Measurements from ENCODE around the gene MACROD2.

Gene MACROD2

GRCh38 chr20:15204234-15204633 lies 1208.9 kb downstream of the MACROD2 start:
- DNase-seq (ENCODE audit: low read depth, low spot score) = no peak

GRCh38 chr20:15205028-15205427 lies 1209.7 kb downstream of the MACROD2 start:
- no peak for DNase-seq (ENCODE audit: low read depth, low spot score)

GRCh38 chr20:15205719-15206118 lies 1210.4 kb downstream of the MACROD2 start:
- DNase-seq (ENCODE audit: low read depth, low spot score) = no peak

DNA sequence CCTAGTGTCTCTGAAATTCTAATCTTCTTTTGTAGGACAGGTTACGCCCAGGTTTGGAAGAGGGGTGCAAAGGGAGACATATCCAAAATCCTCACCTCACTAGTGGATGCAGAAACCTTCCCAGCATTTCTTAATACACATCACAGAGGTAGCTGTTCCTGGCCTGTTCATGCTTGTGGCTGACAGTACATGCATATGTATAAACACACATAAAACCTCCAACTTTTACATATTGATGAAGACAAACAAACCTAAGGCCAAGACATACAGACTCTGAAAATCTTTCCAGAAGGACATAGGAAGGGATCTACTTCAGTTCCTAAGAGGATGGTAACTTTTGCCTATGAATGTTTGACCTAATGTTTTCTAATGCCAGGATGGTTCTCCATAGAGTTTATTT lies 1214.2 kb downstream of the MACROD2 start:
- no peak for DNase-seq (ENCODE audit: low read depth, low spot score)

DNA sequence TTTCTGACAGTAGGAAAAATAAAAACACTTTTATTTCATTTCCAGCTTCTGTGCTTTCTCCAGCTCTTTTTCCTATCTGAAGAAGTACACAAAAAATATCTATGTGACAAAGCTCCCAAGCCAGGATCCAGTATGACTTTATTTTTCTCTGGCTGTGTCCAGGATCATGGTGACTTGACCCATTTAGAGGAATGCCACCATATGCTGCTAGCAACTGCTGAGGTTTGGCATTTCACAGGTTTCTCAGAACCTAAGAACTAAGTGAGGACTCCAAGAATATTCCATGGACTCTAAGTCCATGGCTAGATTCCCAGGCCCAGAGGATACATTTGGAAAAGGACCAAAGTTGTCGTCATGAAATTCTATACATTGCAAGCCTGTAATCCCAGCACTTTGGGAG lies 1218.7 kb downstream of the MACROD2 start:
- no peak for DNase-seq (ENCODE audit: low read depth, low spot score)

DNA sequence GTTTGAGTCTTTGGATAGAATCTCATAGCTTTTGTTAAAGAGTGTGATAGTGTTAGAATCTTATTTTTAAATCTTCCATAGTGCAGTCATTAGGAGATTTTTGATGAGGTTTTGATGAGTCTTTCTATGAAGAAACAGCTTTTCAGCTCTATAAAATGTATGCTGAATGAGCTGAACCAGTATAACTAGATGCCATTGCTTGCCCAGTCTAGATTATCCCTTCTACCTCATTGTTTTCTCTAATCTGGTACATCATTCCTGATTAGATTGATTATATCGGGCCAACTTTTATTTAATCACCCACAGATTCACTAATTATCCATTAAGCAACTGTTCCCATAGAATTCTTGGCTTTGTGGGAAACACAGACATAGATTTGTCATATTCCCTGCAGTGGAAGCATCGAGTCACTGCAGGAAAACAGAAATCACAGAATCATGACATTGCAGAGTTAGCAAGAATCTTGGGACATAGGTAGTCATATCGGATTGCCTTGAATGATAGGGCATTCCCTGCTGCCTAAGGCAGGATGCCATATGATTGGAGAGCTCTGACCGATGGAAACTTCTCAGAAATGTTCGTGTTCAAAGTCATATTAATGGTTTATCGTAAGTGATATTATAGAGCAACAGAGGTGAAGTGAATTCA lies 1224.8 kb downstream of the MACROD2 start:
- DNase-seq (ENCODE audit: low read depth, low spot score) = no peak

GRCh38 chr20:15220778-15221565 lies 1225.7 kb downstream of the MACROD2 start:
- DNase-seq (ENCODE audit: low read depth, low spot score) = no peak

DNA sequence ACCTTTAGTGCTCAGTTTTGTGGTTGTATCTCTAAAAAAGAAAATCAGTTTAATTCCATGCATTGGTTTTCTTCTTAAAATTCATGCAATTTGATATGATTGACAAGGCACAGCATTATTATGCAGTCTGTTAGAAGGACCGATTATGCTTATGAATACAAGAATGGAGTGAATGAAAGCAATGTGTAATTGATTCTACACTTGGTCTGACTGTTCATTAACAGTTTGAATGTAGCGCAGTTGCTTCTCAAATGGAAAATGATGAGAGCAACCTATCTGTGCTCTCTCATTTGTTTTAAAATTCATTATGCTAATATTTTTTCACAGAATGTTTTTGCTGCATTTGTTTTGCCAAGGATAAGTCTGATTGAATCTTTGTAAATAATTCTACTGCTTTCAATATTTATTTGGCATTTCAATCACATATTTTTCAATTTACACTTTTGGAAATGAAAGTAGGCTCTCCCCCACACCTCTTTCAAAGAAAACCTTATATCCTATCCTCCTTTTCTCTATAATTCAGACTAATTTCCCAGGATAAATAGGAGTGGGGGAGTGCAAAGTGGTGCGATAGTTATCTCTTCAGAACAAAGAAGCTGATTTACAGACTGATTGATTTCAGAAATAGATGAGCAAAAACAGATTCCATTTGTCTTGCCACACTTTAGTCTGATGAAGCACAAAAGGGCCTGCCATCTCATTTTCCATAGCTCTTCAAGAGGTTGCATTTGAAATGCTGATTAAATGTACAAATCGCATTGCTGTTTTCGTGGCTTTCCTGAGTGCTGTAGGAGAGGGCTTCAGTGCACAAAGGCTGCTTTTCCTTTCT lies 1227.4 kb downstream of the MACROD2 start:
- DNase-seq (ENCODE audit: low read depth, low spot score) = no peak

DNA sequence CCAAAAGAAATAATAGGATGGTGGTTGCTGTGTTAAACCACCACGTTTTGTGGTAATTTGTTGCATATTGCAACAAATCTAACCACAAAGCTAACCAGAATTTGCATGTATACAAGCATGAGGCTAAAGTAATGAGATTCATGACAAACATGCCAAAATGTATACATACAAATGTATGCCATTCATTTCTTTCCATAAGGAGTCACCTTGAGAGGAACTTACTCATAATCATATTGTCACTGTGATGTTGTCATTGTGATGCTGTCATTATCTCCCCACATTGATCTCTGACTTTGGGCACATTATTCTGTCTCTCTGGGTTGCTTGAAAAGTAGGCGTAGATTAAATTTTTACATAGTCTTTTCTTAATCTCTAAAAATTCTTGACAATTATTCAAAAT lies 1228.9 kb downstream of the MACROD2 start:
- DNase-seq (ENCODE audit: low read depth, low spot score) = no peak

- no peak for DNase-seq (ENCODE audit: low read depth, low spot score)
These were observed 1231.8 kb downstream of the MACROD2 start for GRCh38 chr20:15227102-15227501.

- DNase-seq (ENCODE audit: low read depth, low spot score) = no peak
These were observed 1236.9 kb downstream of the MACROD2 start for GRCh38 chr20:15232243-15232642.

- no peak for DNase-seq (ENCODE audit: low read depth, low spot score)
These were observed 1240.3 kb downstream of the MACROD2 start for GRCh38 chr20:15235471-15236198.

DNA sequence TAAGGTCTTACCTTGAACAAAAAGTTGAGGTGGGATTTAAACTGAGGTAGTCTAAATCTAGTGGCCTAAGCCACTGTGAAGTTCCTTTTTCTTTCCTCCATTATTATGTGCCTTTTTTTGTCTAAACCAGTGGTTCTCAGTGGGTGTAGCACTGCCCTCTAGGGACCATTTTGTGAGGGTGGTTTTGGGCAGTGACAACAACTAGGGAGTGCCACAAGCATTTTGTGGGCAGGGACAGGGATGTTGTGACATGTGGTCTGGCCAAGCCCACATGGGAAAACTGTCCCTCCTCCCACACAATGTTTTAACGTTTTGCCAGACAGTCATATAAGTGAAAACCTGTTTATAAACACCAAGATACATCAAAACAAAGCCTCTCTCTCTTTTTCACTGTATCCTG lies 1241.5 kb downstream of the MACROD2 start:
- peak; percentile 56 for DNase-seq (ENCODE audit: low read depth, low spot score)

- DNase-seq (ENCODE audit: low read depth, low spot score) = no peak
These were observed 1244.4 kb downstream of the MACROD2 start for GRCh38 chr20:15239542-15240206.

DNA sequence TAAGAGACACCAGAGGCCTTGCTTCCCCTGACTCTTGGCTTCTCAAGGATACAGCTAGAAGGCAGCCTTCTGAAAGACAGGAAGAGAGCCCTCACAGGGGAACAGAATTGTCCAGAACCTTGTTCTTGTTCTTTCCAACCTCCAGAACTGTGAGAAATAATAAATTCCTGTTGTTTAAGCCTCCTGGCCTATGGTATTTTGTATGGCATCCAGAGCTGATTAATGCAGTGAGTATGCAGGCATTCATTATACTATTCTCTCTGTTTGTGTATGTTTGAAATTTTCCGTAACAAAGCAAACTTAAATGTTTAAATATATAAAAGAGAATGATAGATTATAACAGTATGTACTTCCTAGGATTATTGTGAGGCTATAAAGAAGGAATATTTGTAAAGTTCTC lies 1245.5 kb downstream of the MACROD2 start:
- DNase-seq (ENCODE audit: low read depth, low spot score) = no peak

DNA sequence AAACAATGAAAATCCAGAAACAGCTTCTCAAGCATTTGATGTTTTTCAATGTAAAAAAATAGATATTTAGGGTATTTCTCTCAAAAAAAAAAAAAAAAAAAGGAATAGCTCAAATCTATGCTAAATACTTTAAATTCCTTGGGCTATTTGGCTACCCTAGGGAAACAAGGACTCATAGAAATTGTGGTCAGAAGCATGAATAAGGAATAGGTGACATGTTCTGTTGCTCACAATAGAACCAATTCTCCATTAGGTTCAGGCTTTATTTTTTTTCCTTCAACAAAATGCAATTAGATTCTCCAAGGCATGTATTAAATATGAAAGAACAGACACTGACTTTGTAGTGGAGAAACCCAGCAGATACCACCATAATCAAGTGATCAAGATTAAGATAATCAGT lies 1246.4 kb downstream of the MACROD2 start:
- no peak for DNase-seq (ENCODE audit: low read depth, low spot score)

GRCh38 chr20:15242773-15243172 lies 1247.5 kb downstream of the MACROD2 start:
- no peak for DNase-seq (ENCODE audit: low read depth, low spot score)

DNA sequence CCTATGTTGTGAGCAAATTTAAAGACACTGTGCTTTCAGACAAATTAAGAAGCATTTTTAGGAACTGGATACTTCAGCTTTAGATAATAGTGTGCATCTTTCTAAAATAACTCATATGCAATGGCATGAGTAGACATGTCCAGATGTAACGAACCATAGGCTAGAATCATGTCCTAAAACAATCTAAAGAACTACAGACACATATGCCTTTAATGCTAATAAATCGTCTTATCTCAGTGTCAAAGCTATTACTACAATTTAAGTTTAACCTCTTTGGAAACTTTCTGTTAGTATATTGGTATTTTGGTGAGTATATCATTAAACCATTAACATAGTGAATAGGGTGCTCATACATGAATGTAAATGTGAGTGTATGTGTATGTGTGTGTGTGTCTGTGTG lies 1250.6 kb downstream of the MACROD2 start:
- no peak for DNase-seq (ENCODE audit: low read depth, low spot score)

- DNase-seq (ENCODE audit: low read depth, low spot score) = no peak
These were observed 1253.5 kb downstream of the MACROD2 start for GRCh38 chr20:15248618-15249395.

DNA sequence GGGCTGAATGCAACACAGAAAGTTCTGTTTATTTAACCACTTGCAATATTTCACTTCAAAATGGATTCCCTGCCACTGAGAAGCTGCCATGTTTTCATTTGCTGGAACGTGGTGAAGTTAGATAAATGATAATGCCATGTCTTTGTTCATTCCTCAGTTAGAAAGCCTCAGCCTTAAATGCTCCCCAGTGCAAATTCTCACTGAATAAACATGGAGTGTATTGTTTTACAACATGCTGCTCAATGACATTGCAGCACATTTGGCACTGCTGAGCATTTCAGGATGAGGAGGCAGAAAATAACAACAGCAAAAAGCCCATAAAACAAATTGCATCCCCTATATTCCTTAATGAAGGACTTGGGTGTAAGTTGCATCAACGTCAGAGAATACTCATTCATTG lies 1255.9 kb downstream of the MACROD2 start:
- no peak for DNase-seq (ENCODE audit: low read depth, low spot score)
